HepG2 (cell line): ENCODE data around the gene ZFP36L2. TPM values are rescaled to one million over a fixed set of nuclear protein-coding genes. Genes with fewer than 3 reads are reported as not detected.

Experiments
- DZIP1 ChIP-seq: sonication (generic); formaldehyde crosslinking; IDR thresholded peaks from 2 replicates; pipeline ENCODE4 v1.5.0; 2020; ENCODE audit warnings: mild to moderate bottlenecking, missing genetic modification reagents
- E2F1 ChIP-seq: sonication (generic); formaldehyde crosslinking; IDR thresholded peaks from 2 replicates; pipeline ENCODE4 v1.5.0; 2020; ENCODE audit warnings: missing genetic modification reagents
- KAT2B ChIP-seq: fragments of 150-350 bp; IDR thresholded peaks from 2 replicates; pipeline ENCODE4 v1.6.1; 2014; ENCODE audit warnings: low read depth, low read length, borderline replicate concordance
- LBX2 ChIP-seq: sonication (generic); formaldehyde crosslinking; IDR thresholded peaks from 2 replicates; pipeline ENCODE4 v1.5.0; 2020; ENCODE audit warnings: missing genetic modification reagents, mild to moderate bottlenecking, borderline replicate concordance
- LCORL ChIP-seq, 2 experiments: fragments of 450-650 bp in 1 of 2; sonication (generic) in 1 of 2; formaldehyde crosslinking in 1 of 2; IDR thresholded peaks; 2 replicates each; pipeline versions ENCODE4 v1.5.0 to v1.6.1; 2017 to 2020; ENCODE audit warnings: antibody characterized with exemption in 1 of 2, missing genetic modification reagents in 1 of 2
- MYC ChIP-seq: sonication (generic); formaldehyde crosslinking; IDR thresholded peaks from 2 replicates; pipeline ENCODE4 v1.9.0; 2021; ENCODE audit warnings: missing genetic modification reagents, borderline replicate concordance
- NFE2L1 ChIP-seq: sonication (generic); formaldehyde crosslinking; IDR thresholded peaks from 2 replicates; pipeline ENCODE4 v1.4.0; 2020; ENCODE audit warnings: missing genetic modification reagents, mild to moderate bottlenecking, borderline replicate concordance
- PHF8 ChIP-seq: sonication (generic); formaldehyde crosslinking; IDR thresholded peaks from 2 replicates; pipeline ENCODE4 v1.5.0; 2020; ENCODE audit warnings: missing genetic modification reagents
- ZBTB20 ChIP-seq: sonication (generic); formaldehyde crosslinking; IDR thresholded peaks from 2 replicates; pipeline ENCODE4 v1.8.1; 2023; ENCODE audit warnings: missing genetic modification reagents, low read depth, mild to moderate bottlenecking, borderline replicate concordance
- ZBTB37 ChIP-seq: sonication (generic); formaldehyde crosslinking; IDR thresholded peaks from 2 replicates; pipeline ENCODE4 v1.4.0; 2020; ENCODE audit warnings: mild to moderate bottlenecking, missing genetic modification reagents
- ZNF124 ChIP-seq: sonication (generic); formaldehyde crosslinking; IDR thresholded peaks from 2 replicates; pipeline ENCODE4 v1.4.0; 2020; ENCODE audit warnings: missing genetic modification reagents
- ZNF142 ChIP-seq: sonication (generic); formaldehyde crosslinking; IDR thresholded peaks from 2 replicates; pipeline ENCODE4 v1.4.0; 2020; ENCODE audit warnings: missing genetic modification reagents
- ZNF550 ChIP-seq: sonication (generic); formaldehyde crosslinking; IDR thresholded peaks from 2 replicates; pipeline ENCODE4 v1.4.0; 2020; ENCODE audit warnings: mild to moderate bottlenecking, missing genetic modification reagents, borderline replicate concordance
- ZNF709 ChIP-seq: sonication (generic); formaldehyde crosslinking; IDR thresholded peaks from 2 replicates; pipeline ENCODE4 v1.5.0; 2020; ENCODE audit warnings: mild to moderate bottlenecking, missing genetic modification reagents
- ZNF788 ChIP-seq: sonication (generic); formaldehyde crosslinking; IDR thresholded peaks from 2 replicates; pipeline ENCODE4 v1.5.0; 2020; ENCODE audit warnings: mild to moderate bottlenecking, missing genetic modification reagents, borderline replicate concordance
- polyA plus RNA-seq, 8 experiments: library from polyadenylated mRNA; depleted of rRNA in 3 of 8; stranded (reverse) in 7 of 8; unstranded in 1 of 8; fragments of >200 nt; fragmentation: Illumina TruSeq in 4 of 8; extraction: Trizol in 4 of 8; gene quantifications; 2 replicates each; pipeline versions ENCODE4 v1.2.1 to v1.2.3, GENCODE V29; 2011 to 2016; ENCODE audit warnings: low read depth in 4 of 8, missing spikeins in 1 of 8, mixed read lengths in 1 of 8; ENCODE audit not compliant: insufficient read depth in 1 of 8
- total RNA-seq, 5 experiments: library from RNA; depleted of rRNA; stranded (reverse); fragments of >200 nt; fragmentation: Illumina TruSeq; extraction: Trizol; gene quantifications; 2 replicates each; pipeline ENCODE4 v1.2.3, GENCODE V29; 2016; ENCODE audit warnings: low read depth in 1 of 5

ZFP36L2 gene
- total and polyA plus RNA-seq, 2 of the 13 experiments (the other 11 are each of a cell fraction or from before 2014, with no cell fraction given): 11.2 to 21.8 TPM

GRCh38 chr2:43178602-43179542, 47.5 kb downstream of the ZFP36L2 start (continued):
- TF ChIP-seq ZNF142 (CRISPR knock-in tag) (peak; percentile 18; the same call in 1 of the 2 replicates), PHF8 (CRISPR knock-in tag) (peak; percentile 64; the same call in 1 of the 2 replicates), ZNF709 (CRISPR knock-in tag) (no peak), ZNF124 (no peak; the same call in 1 of the 2 replicates), NFE2L1 (CRISPR knock-in tag) (peak; percentile 38; the same call in 1 of the 2 replicates), MYC (CRISPR knock-in tag) (peak; percentile 72; the same call in 1 of the 2 replicates), LBX2 (no peak), ZBTB20 (CRISPR knock-in tag) (peak; percentile 84; the same call in 1 of the 2 replicates), ZBTB37 (CRISPR knock-in tag) (0 out of 2 replicates have a peak, but pooled peaks have one; percentile 26), ZNF550 (CRISPR knock-in tag) (no peak), KAT2B (no peak), ZNF788 (peak; percentile 13; the same call in 1 of the 2 replicates), LCORL (IDR thresholded peaks at IDR 0.05) (no peak; the same call in 1 of the 2 replicates), LCORL (CRISPR knock-in tag; IDR thresholded peaks at IDR 0.05) (peak; percentile 98), DZIP1 (CRISPR knock-in tag) (no peak), E2F1 (CRISPR knock-in tag) (no peak)
